HL-60/S4 (cell line): ENCODE measurements around the gene KCNC4.

Experiments
- in situ Hi-C: fragments of 300-500 bp; cut with MboI; formaldehyde crosslinking; loops from 2 replicates; pipeline ENCODE4 v1.14.3; 2022; ENCODE audit warnings: low sequenced_read_pairs

KCNC4 gene

DNA sequence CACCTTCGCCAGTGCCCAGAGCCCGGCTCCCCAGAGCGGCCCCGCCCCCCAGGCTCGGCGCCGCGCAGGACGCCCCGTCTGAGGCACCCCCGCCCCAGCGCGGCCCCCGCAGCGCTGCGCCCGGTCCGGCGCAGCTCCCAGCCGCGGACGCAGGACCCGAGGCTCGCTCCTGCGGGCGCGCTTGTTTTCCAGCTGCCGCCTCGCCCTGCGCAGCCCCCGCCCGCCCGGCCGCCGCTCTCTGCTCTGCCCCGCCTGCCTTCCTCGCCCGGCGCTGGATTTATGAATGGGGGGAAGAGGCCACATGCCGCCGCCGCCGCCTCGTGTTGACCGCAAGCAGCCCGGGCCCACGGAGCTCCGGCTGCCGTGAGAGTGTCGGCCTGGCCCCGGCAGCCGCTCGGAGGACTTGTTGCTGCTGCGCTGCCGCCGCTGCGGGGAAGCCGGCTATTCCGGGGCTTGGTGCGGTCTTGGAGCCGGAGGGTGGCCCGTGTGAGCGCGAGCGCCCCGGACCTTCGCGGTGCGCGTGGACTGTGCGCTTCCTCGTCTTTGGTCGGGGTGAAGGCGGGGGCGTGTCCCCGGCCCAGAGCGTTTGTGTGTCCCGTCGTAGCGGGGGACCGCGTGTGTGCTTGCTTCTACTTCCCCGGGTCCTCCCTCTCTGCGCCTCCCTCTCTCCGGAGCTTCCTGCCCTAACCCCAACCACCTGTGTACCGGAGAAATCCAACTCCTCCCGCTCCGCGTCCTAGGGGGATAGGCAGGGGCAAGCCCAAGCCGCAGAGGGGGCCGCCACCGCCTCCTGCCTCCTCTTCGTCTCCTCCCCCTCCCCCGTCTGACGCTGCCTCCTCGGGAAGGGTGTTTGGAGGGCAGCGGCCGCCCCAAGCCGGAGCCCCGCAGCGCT is 736 bp downstream of the KCNC4 start:
- in situ Hi-C loops: no loop called here

DNA sequence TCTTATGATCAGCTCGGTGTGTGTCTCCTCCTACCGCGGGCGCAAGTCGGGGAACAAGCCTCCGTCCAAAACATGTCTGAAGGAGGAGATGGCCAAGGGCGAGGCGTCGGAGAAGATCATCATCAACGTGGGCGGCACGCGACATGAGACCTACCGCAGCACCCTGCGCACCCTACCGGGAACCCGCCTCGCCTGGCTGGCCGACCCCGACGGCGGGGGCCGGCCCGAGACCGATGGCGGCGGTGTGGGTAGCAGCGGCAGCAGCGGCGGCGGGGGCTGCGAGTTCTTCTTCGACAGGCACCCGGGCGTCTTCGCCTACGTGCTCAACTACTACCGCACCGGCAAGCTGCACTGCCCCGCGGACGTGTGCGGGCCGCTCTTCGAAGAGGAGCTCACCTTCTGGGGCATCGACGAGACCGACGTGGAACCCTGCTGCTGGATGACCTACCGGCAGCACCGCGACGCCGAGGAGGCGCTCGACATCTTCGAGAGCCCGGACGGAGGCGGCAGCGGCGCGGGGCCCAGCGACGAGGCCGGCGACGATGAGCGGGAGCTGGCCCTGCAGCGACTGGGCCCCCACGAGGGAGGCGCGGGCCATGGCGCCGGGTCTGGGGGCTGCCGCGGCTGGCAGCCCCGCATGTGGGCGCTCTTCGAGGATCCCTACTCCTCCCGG is 1.5 kb downstream of the KCNC4 start:
- in situ Hi-C loops: no loop called here

DNA sequence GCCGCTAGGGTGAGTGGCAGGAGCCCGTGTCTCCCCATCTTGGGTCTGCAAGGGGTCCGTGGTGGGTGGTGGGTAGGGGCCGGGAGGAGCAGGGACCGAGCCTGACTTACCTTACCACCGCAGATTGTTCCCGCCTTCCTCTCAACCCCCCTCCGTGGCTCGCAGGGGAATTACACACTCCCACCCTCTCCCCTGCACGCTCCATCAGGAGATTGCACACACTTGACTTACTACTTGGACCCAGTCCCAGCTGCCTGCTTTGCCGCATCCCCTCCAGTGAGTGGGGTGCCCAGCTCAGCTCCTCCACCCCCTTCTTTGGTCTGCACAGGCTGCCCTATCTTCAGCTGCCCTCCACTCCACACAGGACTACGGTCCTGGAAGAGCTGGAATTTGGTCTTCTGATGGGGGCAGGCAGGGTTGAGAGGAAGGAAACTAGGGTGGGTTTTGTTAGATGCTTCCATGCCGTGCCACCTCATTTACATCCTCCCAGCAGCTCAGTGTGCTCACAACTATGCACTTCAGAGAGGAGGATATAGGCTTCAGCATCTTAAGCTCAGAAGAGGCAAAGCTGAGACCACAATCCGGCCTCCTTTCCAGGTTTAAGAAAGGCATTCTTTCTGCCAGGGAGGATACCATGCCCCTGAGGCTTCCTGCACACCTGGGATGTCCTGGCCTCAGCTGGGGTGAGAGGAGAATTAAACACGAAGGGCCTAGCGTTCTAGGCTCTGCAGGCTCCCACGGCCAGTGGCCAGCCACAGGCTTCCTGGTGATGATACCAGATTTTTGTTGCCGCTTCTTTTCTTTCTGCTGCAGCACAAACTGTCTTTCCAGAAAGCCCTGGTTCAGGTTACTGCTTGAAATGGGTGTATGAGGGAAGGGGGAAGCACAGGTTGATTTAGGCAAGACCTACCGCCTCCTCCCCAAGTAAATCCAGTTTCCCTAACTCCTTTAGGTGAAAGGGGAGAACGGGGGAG is 2.3 kb downstream of the KCNC4 start:
- in situ Hi-C loops: no loop called here

DNA sequence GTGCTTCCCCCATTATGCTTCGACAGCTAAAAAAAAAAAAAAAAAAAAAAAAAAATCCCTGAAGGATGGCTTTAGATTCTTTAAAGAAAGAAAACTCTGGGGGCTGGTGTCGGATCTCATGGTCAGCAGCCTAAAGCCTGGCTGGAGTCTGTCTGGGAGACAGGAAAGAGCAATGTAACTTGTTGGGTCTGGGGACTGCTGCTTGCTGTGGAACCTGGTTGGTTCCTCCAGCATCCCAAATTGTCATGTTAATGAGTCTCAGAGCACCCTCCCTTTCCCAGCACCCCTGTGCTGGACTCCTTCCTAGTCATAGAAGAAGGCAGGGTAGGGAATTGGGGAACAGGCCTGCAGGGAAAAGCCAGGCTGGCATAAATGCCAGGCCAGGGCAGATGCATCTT is 3.0 kb downstream of the KCNC4 start:
- in situ Hi-C loops: no loop called here

DNA sequence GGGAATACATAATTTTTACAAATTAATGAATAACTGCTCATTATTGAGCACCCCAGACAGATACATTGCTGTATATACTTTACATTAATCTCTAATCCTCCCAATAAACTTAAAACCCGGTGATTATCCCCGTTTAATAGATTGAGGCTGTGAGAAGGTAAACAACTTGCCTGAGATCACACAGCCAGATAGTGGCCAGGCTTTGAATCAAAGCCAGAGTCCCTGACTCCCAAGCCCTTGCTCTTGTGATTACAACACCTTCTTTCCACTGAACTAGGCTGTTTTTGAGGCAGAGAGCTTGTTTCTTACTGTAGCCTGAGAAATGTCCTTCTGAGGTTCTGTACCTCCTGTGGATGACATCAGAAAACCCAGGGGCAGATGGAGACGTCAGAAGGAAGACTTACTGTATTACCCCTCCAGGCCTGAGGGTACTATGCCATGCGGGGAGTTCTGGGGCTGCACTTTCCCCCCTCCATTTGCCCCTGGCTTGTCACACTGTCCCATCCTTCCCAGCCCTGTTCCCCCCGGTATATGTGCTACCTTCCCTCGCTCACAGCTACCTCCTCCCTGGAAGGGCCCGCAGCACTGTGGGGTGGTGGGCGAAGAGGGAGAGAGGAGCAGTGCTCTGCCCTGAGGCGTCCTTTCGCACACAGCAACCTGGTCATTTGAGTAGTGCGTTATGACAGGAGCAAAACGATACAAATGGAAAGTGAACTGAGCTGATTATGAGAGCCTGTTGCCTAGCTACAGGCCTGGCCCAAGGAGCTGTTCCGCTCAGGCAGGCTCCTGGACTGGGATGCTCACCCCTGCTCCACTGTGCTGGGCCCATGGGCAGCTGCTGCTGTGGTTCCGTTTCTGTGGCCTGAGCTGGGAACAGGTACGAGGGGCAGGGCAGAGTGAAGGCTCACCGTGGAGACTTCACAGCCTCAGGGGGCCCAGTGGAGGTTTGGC is 4.6 kb downstream of the KCNC4 start:
- in situ Hi-C loops: no loop called here

DNA sequence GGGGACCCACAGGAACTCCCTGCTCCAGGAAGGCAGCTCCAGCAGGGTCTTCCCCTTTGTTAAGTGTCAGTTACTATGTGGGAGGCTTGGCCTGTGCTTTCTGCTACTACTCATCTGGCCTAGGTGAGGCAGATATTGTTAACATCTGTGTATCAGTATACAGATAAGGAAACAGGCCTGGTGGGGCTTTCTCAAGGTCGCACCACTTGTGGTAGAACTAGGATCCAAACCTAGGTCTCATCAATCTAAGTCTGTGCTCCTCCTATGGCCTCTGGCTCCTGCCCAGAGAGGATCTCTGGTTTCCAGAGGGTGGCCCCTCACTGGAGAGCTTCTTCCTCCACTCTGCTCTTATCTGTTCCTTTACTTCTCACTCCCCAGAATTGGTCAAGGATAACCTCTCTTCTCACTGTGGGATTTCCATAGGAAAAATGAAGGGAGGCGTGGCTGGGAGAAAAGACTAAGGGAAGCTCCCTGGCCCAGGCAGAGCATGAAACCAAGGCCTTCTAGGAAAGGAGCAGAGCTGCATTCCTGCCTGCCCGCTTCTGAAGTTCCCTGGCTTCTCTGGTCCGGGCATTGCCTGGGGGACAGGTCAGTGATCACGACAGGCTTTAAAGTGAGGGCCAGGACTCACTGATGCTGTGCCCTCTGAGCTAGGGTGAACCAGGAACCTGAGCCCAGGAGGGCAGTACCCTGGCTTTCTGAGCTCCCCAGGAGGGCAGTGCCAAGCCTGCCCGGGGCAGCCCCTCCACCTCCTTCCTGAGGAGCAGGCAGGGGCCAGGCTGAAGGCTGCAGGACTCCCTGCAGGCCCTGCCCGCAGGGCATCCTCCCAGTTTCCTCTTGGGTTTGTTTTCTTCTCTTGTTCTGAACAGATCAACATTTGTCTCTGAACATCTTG is 5.8 kb downstream of the KCNC4 start:
- in situ Hi-C loops: no loop called here

DNA sequence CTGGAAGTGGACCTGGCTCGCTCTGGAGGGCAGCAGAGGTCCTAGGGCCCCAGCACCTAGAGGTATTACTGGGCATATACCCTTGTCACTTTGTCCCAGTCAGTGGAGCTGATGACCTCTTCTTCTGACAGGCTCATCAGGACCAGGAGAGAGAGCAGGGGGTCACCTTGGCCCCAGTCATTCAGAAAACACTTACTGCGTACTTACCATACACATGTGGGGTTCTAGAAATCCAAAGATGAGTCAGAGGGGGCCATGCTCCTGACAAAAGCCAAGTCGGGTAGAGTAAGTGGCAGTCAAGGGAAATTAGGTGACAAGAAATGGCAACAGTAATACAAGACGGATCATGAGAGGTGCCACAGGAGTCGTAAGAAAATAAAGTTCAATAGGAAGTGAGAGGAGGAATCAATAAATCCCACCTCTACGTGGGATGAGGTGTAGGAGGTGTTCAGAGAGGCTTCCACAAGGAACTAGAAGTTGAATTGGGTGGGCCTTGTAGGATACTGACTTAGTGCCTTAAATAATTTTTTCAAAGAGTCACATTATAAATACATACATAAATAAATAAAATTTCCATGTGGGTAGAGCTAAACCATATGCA is 6.8 kb downstream of the KCNC4 start:
- in situ Hi-C loops: no loop called here

DNA sequence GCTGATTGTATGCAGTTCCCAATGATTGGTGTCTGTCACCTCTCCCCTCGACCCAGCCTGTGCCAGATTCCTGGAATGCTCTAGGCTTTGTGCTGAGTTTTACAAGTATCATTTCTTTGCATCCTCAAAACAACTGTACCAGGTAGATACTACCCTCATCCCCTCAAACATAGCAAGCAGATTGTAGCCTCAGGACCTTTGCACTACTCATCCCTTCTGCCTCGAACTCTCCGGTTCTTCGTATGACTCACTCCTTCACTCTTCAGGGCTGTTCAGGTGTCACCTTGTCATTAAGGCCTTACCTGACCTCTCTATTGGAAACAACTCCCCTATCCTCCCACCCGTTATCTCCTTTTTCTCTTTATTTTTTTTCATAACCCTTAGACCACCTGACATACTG is 8.0 kb downstream of the KCNC4 start:
- in situ Hi-C loops: no loop called here

DNA sequence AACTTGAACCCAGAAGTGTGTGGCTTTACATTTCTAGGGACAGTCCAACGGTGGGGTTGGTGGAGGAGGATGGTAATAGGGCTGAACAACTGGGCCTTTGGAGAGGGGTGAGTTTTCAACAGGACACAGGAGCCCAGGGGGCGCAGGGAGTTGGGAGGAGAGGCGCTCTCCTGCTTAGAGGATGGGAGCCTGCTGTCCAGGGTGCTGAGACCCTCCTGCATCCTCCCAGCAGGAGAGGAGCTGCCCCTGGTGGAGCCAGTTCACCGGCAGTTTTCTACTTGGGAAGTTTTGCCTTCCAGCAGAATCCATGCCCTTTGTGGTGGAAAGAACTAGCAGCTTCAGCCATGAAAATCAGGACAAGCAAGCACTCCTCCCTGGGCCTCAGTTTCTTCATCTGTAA is 8.6 kb downstream of the KCNC4 start:
- in situ Hi-C loops: no loop called here

DNA sequence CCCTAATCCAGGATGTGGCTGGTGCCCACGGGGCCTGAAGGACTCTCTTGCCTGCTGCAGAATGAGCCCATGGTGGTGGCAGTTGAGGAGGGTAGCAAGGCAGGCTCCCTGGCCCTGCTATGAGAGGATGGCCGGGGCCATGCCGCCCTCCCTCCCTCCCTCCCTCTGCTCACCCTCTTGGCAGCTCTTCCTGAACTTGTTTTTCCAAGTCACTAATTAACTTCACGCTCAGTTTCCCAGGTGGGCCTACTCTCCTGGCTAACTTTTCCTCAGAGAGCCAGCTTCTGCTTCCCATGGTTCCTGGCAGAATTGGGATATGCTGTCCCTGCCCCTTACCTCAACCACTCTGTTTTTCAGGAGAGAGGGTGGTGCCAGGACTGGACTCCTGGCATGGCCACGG is 10.2 kb downstream of the KCNC4 start:
- in situ Hi-C loops: no loop called here

DNA sequence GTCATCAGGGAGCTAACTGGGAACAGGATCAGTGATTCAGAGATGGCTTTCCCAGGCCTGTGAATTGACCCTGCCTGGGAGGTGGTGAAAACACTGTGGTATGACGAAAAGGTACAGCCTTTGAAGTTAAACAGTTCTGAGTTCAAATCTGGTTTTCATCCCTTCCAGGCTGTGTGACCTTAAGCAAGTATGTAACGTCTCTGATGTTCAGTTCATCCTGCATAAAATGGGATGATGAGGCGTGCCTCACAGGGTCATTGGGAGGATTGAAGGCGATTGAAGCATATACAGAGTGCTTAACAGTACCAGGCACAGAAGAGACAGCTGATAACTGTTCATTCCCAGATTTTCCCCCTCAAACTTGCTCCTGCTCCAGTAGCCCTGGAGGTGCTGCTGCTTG is 11.0 kb downstream of the KCNC4 start:
- in situ Hi-C loops: no loop called here

DNA sequence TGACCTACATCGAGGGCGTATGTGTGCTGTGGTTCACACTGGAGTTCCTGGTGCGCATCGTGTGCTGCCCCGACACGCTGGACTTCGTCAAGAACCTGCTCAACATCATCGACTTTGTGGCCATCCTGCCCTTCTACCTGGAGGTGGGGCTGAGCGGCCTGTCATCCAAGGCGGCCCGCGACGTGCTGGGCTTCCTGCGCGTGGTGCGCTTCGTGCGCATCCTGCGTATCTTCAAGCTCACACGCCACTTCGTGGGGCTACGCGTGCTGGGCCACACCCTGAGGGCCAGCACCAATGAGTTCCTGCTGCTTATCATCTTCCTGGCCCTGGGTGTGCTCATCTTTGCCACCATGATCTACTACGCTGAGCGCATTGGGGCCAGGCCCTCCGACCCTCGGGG is 13.0 kb downstream of the KCNC4 start:
- in situ Hi-C loops: no loop called here

DNA sequence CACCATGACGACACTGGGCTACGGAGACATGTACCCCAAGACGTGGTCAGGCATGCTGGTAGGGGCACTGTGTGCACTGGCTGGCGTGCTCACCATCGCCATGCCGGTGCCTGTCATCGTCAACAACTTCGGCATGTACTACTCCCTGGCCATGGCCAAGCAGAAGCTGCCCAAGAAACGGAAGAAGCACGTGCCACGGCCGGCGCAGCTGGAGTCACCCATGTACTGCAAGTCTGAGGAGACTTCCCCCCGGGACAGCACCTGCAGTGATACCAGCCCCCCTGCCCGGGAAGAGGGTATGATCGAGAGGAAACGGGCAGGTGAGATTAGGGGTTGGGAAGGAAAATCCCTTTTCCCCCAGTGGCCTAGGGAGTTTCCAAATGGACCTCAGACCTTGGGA is 13.5 kb downstream of the KCNC4 start:
- in situ Hi-C loops: no loop called here

DNA sequence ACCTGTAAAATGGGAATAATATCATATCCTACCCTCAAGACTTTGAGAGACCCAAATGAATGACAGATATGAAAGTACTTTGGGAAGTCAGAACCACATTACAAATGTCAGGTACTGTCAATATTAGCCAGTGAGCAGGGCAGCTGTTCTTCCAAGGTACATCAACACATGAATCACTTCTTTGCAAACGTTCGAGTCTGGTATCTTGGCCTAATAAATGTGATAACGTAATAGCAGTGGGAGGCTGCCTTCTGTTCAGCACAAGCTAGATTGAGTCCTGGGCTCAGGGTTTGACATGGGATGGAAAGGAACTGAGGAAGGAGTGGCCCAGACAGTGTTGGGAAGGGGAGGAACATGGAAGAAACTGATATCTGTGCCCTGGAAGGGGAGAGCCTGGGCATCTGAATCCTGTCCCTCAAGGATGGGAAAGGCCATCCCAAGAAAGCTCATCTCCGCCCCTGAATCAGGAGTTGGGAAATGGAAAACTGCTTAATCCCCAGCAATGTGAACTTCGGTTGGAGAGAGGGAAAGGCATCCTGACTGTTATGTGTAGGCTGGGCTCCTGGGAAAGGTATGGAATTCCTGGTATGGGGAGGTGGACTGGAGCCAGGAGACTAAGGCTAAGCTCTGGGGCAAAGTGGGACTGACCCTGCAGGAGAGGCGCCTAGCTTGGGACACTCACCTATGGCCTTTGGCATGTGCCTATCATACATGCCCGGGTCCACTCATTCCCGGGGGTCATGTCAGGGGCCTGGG is 14.3 kb downstream of the KCNC4 start:
- in situ Hi-C loops: no loop called here

DNA sequence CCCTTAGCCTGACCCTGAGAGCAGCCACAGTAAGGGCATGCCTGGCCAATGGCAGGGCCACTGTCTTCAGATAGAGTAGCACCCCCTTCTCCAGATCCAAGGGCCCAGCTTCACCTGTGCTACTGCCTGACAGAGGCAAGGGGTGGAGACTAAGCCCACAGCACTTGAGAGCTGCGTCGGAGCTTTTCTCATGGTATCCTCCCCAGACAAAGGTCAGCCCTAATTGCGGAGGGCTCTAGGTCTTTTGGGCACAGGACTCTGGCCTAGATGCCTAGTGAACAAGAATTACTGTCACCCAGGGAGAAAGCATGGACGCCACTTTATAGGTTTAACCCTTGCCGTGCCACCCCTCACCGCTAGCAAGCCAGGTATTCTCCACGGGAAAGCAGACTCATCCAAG is 15.1 kb downstream of the KCNC4 start:
- in situ Hi-C loops: no loop called here

DNA sequence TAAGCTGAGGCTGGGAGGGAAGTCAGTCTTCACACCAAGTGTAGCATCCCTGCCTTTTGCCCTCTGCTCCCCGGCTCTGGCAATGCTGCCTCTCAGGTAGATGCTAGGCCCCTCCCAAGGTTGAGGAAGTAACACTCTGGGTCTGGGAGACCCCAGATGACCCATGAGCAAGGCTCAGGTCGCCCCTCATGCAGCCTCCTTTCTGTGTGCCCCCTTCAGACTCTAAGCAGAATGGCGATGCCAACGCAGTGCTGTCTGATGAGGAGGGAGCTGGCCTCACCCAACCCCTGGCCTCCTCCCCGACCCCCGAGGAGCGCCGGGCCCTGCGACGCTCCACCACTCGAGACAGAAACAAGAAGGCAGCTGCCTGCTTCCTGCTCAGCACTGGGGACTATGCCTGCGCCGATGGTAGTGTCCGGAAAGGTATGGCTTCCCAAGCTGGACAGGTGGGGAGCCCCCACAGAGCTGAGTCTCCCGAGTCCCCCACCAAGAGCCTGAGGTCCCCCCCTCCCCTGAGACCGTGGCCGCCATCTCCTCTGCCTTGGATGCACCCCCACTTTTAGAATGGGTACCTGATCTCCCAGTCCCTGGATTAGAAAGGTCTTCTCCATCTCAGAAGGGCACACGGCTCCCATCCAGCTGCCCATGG is 15.8 kb downstream of the KCNC4 start:
- in situ Hi-C loops: no loop called here

DNA sequence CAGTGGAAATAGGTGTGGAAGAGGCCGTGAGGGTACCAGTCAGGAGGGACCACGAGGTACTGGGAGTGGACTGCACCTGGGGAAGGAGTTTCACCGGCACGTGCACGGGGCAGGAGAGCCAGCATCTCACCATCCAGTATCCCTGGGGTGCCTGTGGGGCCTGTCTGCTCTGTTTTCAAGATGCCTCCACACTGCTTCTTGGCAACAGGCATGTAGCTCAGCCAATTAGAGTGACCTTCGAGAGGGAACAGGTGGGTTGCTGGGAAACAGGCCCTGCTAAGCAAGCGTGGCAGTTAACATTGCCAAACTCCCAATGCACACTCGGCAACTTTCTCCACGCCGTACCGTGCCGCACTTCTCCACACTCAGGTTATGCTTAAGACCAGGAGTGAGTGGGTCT is 17.7 kb downstream of the KCNC4 start:
- in situ Hi-C loops: no loop called here

DNA sequence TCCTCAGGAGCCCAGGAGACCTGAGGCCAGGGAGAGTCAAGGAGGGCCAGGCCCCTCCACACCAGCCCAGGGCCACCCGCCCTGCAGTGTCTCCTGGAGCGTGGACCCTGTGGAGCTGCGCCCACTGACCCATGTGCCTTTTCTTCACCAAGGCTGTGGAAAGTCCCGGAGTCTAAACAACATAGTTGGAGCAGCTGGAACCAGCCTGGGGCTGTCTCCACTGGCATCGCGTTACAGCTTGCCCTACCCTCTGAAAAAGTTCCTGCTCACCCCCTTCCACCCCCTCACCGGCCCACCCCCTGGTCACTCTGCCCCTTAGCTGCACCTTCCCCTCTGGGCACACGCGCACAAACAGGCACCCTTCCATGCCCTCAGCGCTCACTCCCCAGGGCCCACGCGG is 18.3 kb downstream of the KCNC4 start:
- in situ Hi-C loops: no loop called here
